ENCODE data around the gene SSTR5.

GRCh38 chr16:1059310-1059709, 13.2 kb upstream of the SSTR5 start:
- TF ChIP-seq REST (IDR thresholded peaks at IDR 0.05; ENCODE audit: insufficient read depth in 1 of 2, low read depth in 2 of 2, low read length in 2 of 2), result no peak
- TF ChIP-seq TAF1 (IDR thresholded peaks at IDR 0.05; ENCODE audit: borderline replicate concordance, insufficient read depth, low read length), result no peak
- no peak for TF ChIP-seq POLR2AphosphoS5 (IDR thresholded peaks at IDR 0.05; ENCODE audit: low read depth, low read length)
- no peak for TF ChIP-seq SIN3A (IDR thresholded peaks at IDR 0.05; ENCODE audit: borderline replicate concordance, insufficient read depth, low read length)

Data from PFSK-1 (cell line).